IPS-18c (cell line): Measurements from ENCODE around the gene RAB1B.
"Not testable (repeated sequence)": the region's sequence is repeated elsewhere in the genome, so short reads cannot be mapped to it uniquely, and the experiment has no call there.

Experiments used
- H3K4me3 ChIP-seq: 2 replicates; pipeline ENCODE4 v1.7.0; 2013; ENCODE audit warnings: low read depth, mild to moderate bottlenecking, low read length, moderate library complexity; ENCODE audit not compliant: insufficient read depth
- H3K9me3 ChIP-seq: one replicate; pipeline ENCODE4 v1.6.1; 2013; ENCODE audit warnings: mild to moderate bottlenecking, low read length, moderate library complexity; ENCODE audit not compliant: control insufficient read depth, insufficient read depth

RAB1B gene

GRCh38 chr11:66310803-66311440 is 42.5 kb downstream of the RAB1B start:
- H3K4me3 ChIP-seq, H3K9me3 ChIP-seq: not testable (repeated sequence)

DNA sequence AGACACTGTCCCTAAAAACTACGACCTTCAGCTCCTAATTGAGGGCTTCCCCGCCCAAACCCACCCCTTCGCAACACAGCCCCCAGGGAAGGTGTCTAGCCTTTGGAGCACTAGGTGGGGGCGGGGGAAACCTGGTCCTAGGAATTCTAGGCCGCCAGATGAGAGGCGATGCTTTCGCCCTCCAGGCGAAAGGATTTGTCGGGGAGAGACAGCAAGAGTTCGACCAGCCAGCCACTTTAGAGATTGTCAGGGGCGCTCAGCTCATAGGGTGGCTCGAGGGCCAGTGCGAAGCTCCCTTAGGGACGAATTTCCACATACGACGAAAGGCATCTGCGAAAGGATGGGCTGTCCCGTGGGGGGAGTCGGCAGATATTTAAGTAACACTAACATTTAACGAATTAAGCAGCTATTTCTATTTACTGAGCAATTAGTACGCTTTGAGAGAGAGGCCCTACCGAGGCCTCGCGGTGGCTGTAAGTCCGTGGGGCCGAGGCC is 43.1 kb downstream of the RAB1B start:
- no peaks in the 10 kb centered on the region for H3K9me3 ChIP-seq
- peak overlapping the region; percentile 78 for H3K4me3 ChIP-seq

- H3K4me3 ChIP-seq = peak overlapping the region; percentile 78
- H3K9me3 ChIP-seq = no peaks in the 10 kb centered on the region
Measured at GRCh38 chr11:66311965-66312548, 43.6 kb downstream of the RAB1B start.

DNA sequence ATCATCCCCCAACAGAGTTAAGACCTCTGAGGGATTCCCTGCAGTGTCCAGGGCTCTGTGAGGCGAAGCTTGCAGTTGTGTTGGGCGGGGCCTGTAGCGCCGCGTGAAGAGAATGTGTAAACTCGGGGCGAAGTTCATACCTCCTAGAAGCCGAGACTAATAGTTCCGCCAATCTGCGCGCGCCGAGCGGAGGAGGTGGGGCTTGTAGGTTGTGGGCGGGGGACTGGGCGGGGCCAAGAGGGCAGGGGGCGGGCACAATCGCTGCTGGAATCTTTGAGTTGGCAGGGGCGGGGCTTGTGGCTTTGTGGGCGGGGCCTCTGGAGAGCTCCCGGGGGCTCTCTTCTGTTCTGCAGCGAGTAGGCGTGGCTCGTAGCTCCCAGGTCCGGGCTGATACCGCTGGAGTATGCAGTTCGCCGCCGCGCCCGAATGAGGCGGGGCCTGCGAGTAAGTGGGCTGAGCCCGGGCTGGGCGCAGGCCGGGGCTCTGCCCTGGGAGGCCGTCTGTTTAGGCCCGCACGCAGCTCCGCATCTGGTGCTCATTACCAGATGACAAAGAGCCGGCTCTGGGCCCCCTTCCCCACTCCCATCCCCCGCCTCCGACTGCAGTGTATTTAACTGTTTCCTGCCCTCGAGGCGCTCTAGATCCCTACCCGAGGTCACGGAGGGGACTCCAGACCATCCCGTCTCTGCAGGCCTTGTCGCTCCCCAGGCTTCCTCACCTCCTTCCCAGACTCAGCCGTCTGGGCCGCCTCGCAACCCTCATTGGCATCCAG is 44.3 kb downstream of the RAB1B start:
- H3K4me3 ChIP-seq = peak overlapping the region; percentile 78
- H3K9me3 ChIP-seq = no peaks in the 10 kb centered on the region

- Histone ChIP-seq H3K4me3 (peak overlapping the region; percentile 46), H3K9me3 (no peaks in the 10 kb centered on the region)
Measured at GRCh38 chr11:66313321-66314185, 45.1 kb downstream of the RAB1B start.

DNA sequence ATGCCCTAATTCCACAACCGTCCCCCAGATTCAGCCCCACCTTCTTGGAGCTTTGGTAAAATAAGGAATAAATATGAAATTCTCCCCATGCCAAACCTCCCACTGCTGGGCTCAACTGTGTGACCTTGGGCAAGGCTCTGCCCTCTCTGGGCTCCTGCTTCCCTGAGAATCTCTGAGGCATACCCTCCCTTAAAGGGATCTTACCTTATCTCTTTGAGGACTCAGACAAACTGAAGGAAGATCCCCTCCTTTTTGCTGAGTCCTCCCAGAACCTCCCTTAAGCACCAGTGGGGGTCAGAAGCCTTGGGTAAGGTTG is 45.7 kb downstream of the RAB1B start:
- Histone ChIP-seq H3K9me3 (no peaks in the 10 kb centered on the region), H3K4me3 (no peak overlapping the region)

GRCh38 chr11:66314561-66315497 is 46.4 kb downstream of the RAB1B start:
- H3K9me3 ChIP-seq = no peaks in the 10 kb centered on the region
- no peak overlapping the region for H3K4me3 ChIP-seq

DNA sequence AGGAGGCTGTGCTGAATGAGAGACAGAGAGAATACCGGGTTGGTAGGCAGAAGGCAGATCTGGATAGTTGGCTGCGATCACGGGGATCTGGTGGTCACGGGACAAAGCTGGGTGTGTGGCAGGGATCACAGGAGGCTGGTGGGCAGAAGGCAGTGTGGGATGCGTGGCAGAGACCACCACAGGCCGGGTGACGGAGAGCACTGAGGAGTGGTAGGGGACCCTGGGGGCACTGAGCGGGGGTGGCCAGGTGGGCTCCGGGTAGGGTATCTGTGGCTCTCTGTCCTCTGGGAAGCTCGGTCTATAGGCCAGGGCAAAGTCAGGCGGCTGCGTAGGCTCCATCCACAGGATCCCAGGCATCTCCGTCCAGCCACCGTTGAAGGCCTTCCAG is 47.1 kb downstream of the RAB1B start:
- Histone ChIP-seq H3K9me3 (no peaks in the 10 kb centered on the region), H3K4me3 (no peak overlapping the region)

GRCh38 chr11:66315921-66316811 is 47.7 kb downstream of the RAB1B start:
- no peak overlapping the region for H3K4me3 ChIP-seq
- no peaks in the 10 kb centered on the region for H3K9me3 ChIP-seq

- Histone ChIP-seq H3K9me3 (no peaks in the 10 kb centered on the region), H3K4me3 (no peak within 1 kb of the TSS)
Measured at GRCh38 chr11:66316849-66317251, 48.4 kb downstream of the RAB1B start, which contains the start of gene CD248. TSS of gene CD248 (minus strand) at chr11:66317044. CDS start at chr11:66317027, 17 bp downstream.

GRCh38 chr11:66317322-66317722 is 48.9 kb downstream of the RAB1B start:
- H3K9me3 ChIP-seq = no peaks in the 10 kb centered on the region
- H3K4me3 ChIP-seq = no peak overlapping the region

- H3K4me3 ChIP-seq = no peak overlapping the region
- H3K9me3 ChIP-seq = no peaks in the 10 kb centered on the region
Measured at GRCh38 chr11:66317723-66318599, 49.5 kb downstream of the RAB1B start.

DNA sequence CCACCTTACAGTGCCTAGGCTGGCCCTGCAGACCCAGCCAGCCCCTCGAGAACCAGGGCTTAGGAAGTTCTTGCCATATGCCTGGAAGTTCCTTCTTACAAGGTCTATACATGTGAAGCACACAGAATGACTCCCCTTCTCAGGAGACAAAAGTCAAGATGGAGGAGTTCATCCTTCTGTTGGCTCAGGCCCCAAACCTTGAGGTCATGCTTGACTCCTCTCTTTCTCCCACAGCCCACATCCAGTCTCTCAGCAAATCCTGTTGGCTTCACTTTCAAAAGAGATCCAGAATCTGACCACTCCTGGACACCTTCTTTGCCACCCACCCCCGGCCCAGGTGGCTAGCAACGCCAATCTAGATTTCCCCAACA is 50.1 kb downstream of the RAB1B start:
- no peak overlapping the region for H3K4me3 ChIP-seq
- H3K9me3 ChIP-seq = no peaks in the 10 kb centered on the region

- H3K9me3 ChIP-seq, H3K4me3 ChIP-seq: not testable (repeated sequence)
Measured at GRCh38 chr11:66320289-66320688, 51.9 kb downstream of the RAB1B start.

GRCh38 chr11:66320748-66321147 is 52.3 kb downstream of the RAB1B start:
- H3K4me3 ChIP-seq, H3K9me3 ChIP-seq: not testable (repeated sequence)
